Mucosa of rectum (tissue), 2 donors: ENCODE data around the gene TAS2R20.
"Not testable (repeated sequence)": the region's sequence is repeated elsewhere in the genome, so short reads cannot be mapped to it uniquely, and the experiment has no call there.

Experiments
- H3K27ac ChIP-seq, 2 donors: one replicate each; pipeline ENCODE4 v1.7.0; 2013; ENCODE audit warnings: inconsistent platforms in 2 of 2, low read depth in 2 of 2, low read length in 2 of 2
- H3K27me3 ChIP-seq, 2 donors: one replicate each; pipeline ENCODE4 v1.7.0; 2013; ENCODE audit warnings: low read length in 2 of 2; ENCODE audit not compliant: control insufficient read depth in 2 of 2, insufficient read depth in 2 of 2
- H3K36me3 ChIP-seq, 2 donors: one replicate each; pipeline ENCODE4 v1.7.0; 2013; ENCODE audit warnings: low read length in 2 of 2; ENCODE audit not compliant: control insufficient read depth in 2 of 2, insufficient read depth in 2 of 2
- H3K4me1 ChIP-seq, 2 donors: one replicate each; pipeline ENCODE4 v1.7.0; 2013; ENCODE audit warnings: low read length in 2 of 2, mild to moderate bottlenecking in 1 of 2; ENCODE audit not compliant: control insufficient read depth in 2 of 2, insufficient read depth in 2 of 2
- H3K4me3 ChIP-seq, 2 donors: one replicate each; pipeline ENCODE4 v1.7.0; 2013; ENCODE audit warnings: low read length in 2 of 2
- H3K9ac ChIP-seq, 2 donors: one replicate each; pipeline ENCODE4 v1.7.0; 2013; ENCODE audit warnings: low read length in 2 of 2, low read depth in 1 of 2, mild to moderate bottlenecking in 1 of 2
- H3K9me3 ChIP-seq, 2 donors: one replicate each; pipeline ENCODE4 v1.7.0; 2013; ENCODE audit warnings: low read length in 2 of 2; ENCODE audit not compliant: control insufficient read depth in 2 of 2
- donor health status: healthy.
- donor health status: Normal muscosa, but diverticular disease.

The TAS2R20 gene

GRCh38 chr12:10998204-10998603, at the start of gene TAS2R20:
Gene TAS2R20 (minus strand): TSS chr12:10998304. CDS start chr12:10997875, 429 bp downstream.
- H3K4me1 ChIP-seq, result no peaks in the 10 kb centered on the region
- H3K4me3 ChIP-seq, result no peak within 1 kb of the TSS
- no peaks in the 10 kb centered on the region for H3K9me3 ChIP-seq
- H3K9ac ChIP-seq, result no peak within 1 kb of the TSS
- H3K27me3 ChIP-seq, result no peaks in the 10 kb centered on the region
- H3K27ac ChIP-seq, result no peak within 1 kb of the TSS
- peaks cover 0 to 7% of the 10 kb centered on the region in 2 donors for H3K36me3 ChIP-seq

- not testable (repeated sequence) for H3K9me3 ChIP-seq, H3K27ac ChIP-seq, H3K4me1 ChIP-seq
These were observed 43.3 kb upstream of the TAS2R20 start for GRCh38 chr12:11041366-11041765.

GRCh38 chr12:11040162-11040561, 42.1 kb upstream of the TAS2R20 start:
- no peak overlapping the region for H3K4me3 ChIP-seq
- H3K9ac ChIP-seq, result no peak overlapping the region
- no peaks in the 10 kb centered on the region for H3K9me3 ChIP-seq
- no peaks in the 10 kb centered on the region for H3K27me3 ChIP-seq
- no peaks in the 10 kb centered on the region for H3K36me3 ChIP-seq
- H3K4me1 ChIP-seq, result no peaks in the 10 kb centered on the region
- no peak overlapping the region for H3K27ac ChIP-seq

More at GRCh38 chr12:11041366-11041765, 43.3 kb upstream of the TAS2R20 start:
- not testable (repeated sequence) for H3K4me3 ChIP-seq, H3K9ac ChIP-seq, H3K36me3 ChIP-seq, H3K27me3 ChIP-seq

- Histone ChIP-seq H3K9ac (no peak overlapping the region), H3K27ac (no peak overlapping the region), H3K36me3 (no peaks in the 10 kb centered on the region), H3K9me3 (no peaks in the 10 kb centered on the region), H3K4me3 (no peak overlapping the region), H3K4me1 (no peaks in the 10 kb centered on the region), H3K27me3 (no peaks in the 10 kb centered on the region)
These were observed 41.1 kb upstream of the TAS2R20 start for GRCh38 chr12:11039171-11039570.

- not testable (repeated sequence) for H3K9ac ChIP-seq, H3K36me3 ChIP-seq, H3K9me3 ChIP-seq, H3K4me1 ChIP-seq, H3K27ac ChIP-seq, H3K27me3 ChIP-seq, H3K4me3 ChIP-seq
These were observed 35.9 kb upstream of the TAS2R20 start for GRCh38 chr12:11033959-11034358.

- Histone ChIP-seq H3K36me3 (peaks cover 0 to 9% of the 10 kb centered on the region in 2 donors), H3K27ac (no peak within 1 kb of the TSS), H3K4me1 (no peaks in the 10 kb centered on the region), H3K9me3 (no peaks in the 10 kb centered on the region), H3K9ac (no peak within 1 kb of the TSS), H3K4me3 (no peak within 1 kb of the TSS), H3K27me3 (no peaks in the 10 kb centered on the region)
These were observed 33.2 kb upstream of the TAS2R20 start, which contains the start of gene TAS2R31 for GRCh38 chr12:11031307-11031706. Gene TAS2R31 (minus strand): TSS chr12:11031407. CDS start chr12:11031335, 72 bp downstream.

GRCh38 chr12:11026118-11026517, 28.0 kb upstream of the TAS2R20 start:
- H3K27me3 ChIP-seq, result no peaks in the 10 kb centered on the region
- H3K9ac ChIP-seq, result no peak overlapping the region
- H3K36me3 ChIP-seq, result peaks cover 0 to 9% of the 10 kb centered on the region in 2 donors
- H3K4me1 ChIP-seq, result no peaks in the 10 kb centered on the region
- no peak overlapping the region for H3K27ac ChIP-seq
- H3K9me3 ChIP-seq, result no peaks in the 10 kb centered on the region
- no peak overlapping the region for H3K4me3 ChIP-seq

- Histone ChIP-seq H3K4me3 (no peak overlapping the region), H3K9ac (no peak overlapping the region), H3K27me3 (no peaks in the 10 kb centered on the region), H3K4me1 (no peaks in the 10 kb centered on the region), H3K9me3 (no peaks in the 10 kb centered on the region), H3K27ac (no peak overlapping the region), H3K36me3 (peaks cover 0 to 9% of the 10 kb centered on the region in 2 donors)
These were observed 25.3 kb upstream of the TAS2R20 start for GRCh38 chr12:11023387-11023786.

GRCh38 chr12:11022520-11022919, 24.4 kb upstream of the TAS2R20 start, which contains the start of gene TAS2R19:
Gene TAS2R19 (minus strand): TSS chr12:11022620. CDS start chr12:11022571, 49 bp downstream.
- no peaks in the 10 kb centered on the region for H3K27me3 ChIP-seq
- H3K27ac ChIP-seq, result no peak within 1 kb of the TSS
- H3K36me3 ChIP-seq, result peaks cover 0 to 2% of the 10 kb centered on the region in 2 donors
- H3K9me3 ChIP-seq, result no peaks in the 10 kb centered on the region
- H3K9ac ChIP-seq, result no peak within 1 kb of the TSS
- no peaks in the 10 kb centered on the region for H3K4me1 ChIP-seq
- H3K4me3 ChIP-seq, result no peak within 1 kb of the TSS

- Histone ChIP-seq H3K4me1 (peaks cover 11 to 12% of the 10 kb centered on the region in 2 donors), H3K27ac (peak overlapping the region; percentile 56 to 77), H3K9ac (no peak overlapping the region), H3K36me3 (no peaks in the 10 kb centered on the region), H3K9me3 (no peaks in the 10 kb centered on the region), H3K27me3 (no peaks in the 10 kb centered on the region), H3K4me3 (no peak overlapping the region)
These were observed 18.8 kb upstream of the TAS2R20 start for GRCh38 chr12:11016937-11017336.
